ENCODE measurements around the gene NOTUM.
A peak's percentile ranks its signal among the peaks of the same experiment; 100 is the strongest.
"Not testable (repeated sequence)": the region's sequence is repeated elsewhere in the genome, so short reads cannot be mapped to it uniquely, and the experiment has no call there.

Gene NOTUM

GRCh38 chr17:81923302-81924260, 37.4 kb downstream of the NOTUM start:
- no peak for DNase-seq (ENCODE audit: low read depth)

- no peak for DNase-seq (ENCODE audit: low read depth)
These were observed 38.3 kb downstream of the NOTUM start for GRCh38 chr17:81922566-81923301.

GRCh38 chr17:81921996-81922565, 38.9 kb downstream of the NOTUM start:
- no peak for DNase-seq (ENCODE audit: low read depth)

- no peak for DNase-seq (ENCODE audit: low read depth)
These were observed 39.5 kb downstream of the NOTUM start for GRCh38 chr17:81921537-81921862.

GRCh38 chr17:81920612-81921536, 40.1 kb downstream of the NOTUM start:
- DNase-seq (ENCODE audit: low read depth): no peak

GRCh38 chr17:81918832-81919545, 42.0 kb downstream of the NOTUM start:
- DNase-seq (ENCODE audit: low read depth): no peak

- not testable (repeated sequence) for DNase-seq (ENCODE audit: low read depth)
These were observed 42.7 kb downstream of the NOTUM start for GRCh38 chr17:81918333-81918669.

- peak; percentile 49 for DNase-seq (ENCODE audit: low read depth)
These were observed 43.2 kb downstream of the NOTUM start, which contains the start of gene SIRT7 for GRCh38 chr17:81917565-81918332. TSS of gene SIRT7 (minus strand) at chr17:81918176. CDS start at chr17:81918131, 45 bp downstream.

GRCh38 chr17:81916234-81917001, 44.6 kb downstream of the NOTUM start:
- no peak for DNase-seq (ENCODE audit: low read depth)

GRCh38 chr17:81915331-81915730, 45.7 kb downstream of the NOTUM start:
- DNase-seq (ENCODE audit: low read depth): no peak

- DNase-seq (ENCODE audit: low read depth): no peak
These were observed 46.7 kb downstream of the NOTUM start for GRCh38 chr17:81914103-81914850.

GRCh38 chr17:81913394-81914102, 47.4 kb downstream of the NOTUM start:
- DNase-seq (ENCODE audit: low read depth): no peak

GRCh38 chr17:81912441-81913309, 48.3 kb downstream of the NOTUM start:
- DNase-seq (ENCODE audit: low read depth): no peak

- DNase-seq (ENCODE audit: low read depth): no peak
These were observed 49.0 kb downstream of the NOTUM start for GRCh38 chr17:81911969-81912368.

- peak; percentile 86 for DNase-seq (ENCODE audit: low read depth)
These were observed 49.6 kb downstream of the NOTUM start, which contains the start of gene PCYT2 for GRCh38 chr17:81911277-81911961. TSS of gene PCYT2 (minus strand) at chr17:81911399. CDS start at chr17:81911355, 44 bp downstream.

GRCh38 chr17:81910840-81911276, 50.1 kb downstream of the NOTUM start:
- DNase-seq (ENCODE audit: low read depth): no peak

All from stimulated activated CD8-positive, alpha-beta memory T cell treated with anti-CD3 and anti-CD28 coated beads, Interleukin-15, amount 100 ng/mL, for 1 hour (primary cell).